Measurements from ENCODE around the gene POLR3E. TPM values are rescaled to one million over a fixed set of nuclear protein-coding genes. Genes with fewer than 3 reads are reported as not detected.
A peak's percentile ranks its signal among the peaks of the same experiment; 100 is the strongest.

Gene POLR3E
- total RNA-seq, 1 experiment from 2014 or later = 73.5 TPM

DNA sequence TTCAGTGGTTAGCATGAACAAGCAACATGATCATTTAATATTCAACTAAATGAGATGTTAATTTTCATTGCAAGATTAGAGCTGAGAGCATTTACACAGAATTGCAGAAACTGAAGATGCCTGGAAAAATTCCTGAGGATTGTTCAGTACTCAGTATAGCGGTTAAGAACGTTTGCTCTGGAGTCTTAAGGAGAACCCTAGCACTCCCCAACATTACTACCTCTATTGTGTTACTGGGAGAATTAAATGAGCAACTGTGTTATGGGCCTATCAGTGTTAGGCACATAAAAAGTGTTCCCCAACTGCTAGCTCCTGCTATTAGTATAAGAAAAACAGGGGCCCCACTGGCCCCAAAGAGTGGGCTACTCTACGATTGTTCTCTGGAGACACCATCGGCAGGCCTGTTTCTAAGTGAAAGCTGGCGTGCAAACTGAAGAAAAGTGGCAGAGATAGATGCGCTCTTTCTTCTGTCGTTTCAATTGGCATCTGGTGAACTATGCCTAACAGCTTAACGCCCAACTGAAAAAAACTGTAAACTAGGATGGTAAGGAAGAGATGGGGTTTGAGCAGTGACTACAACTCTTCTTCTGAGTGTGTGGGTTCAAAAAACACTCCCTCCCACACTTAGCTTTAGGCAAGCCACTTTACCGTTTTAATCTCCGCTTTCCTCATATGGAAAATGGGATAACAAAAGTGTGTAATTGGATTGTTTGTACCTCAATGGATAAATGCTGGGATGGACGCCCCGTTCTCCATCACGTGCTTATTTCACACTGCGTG, 75.9 kb downstream of the POLR3E start (continued):
- TF ChIP-seq, protein P1, sequence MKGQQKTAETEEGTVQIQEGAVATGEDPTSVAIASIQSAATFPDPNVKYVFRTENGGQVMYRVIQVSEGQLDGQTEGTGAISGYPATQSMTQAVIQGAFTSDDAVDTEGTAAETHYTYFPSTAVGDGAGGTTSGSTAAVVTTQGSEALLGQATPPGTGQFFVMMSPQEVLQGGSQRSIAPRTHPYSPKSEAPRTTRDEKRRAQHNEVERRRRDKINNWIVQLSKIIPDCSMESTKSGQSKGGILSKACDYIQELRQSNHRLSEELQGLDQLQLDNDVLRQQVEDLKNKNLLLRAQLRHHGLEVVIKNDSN (CRISPR knock-in tag; IDR thresholded peaks at IDR 0.05) = no peak
- TF ChIP-seq, protein P2, sequence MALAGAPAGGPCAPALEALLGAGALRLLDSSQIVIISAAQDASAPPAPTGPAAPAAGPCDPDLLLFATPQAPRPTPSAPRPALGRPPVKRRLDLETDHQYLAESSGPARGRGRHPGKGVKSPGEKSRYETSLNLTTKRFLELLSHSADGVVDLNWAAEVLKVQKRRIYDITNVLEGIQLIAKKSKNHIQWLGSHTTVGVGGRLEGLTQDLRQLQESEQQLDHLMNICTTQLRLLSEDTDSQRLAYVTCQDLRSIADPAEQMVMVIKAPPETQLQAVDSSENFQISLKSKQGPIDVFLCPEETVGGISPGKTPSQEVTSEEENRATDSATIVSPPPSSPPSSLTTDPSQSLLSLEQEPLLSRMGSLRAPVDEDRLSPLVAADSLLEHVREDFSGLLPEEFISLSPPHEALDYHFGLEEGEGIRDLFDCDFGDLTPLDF (CRISPR knock-in tag; IDR thresholded peaks at IDR 0.05) = no peak
- TF ChIP-seq ZNF416 (CRISPR knock-in tag; IDR thresholded peaks at IDR 0.05) (no peak), NR1H2 (CRISPR knock-in tag; IDR thresholded peaks at IDR 0.05) (no peak)

DNA sequence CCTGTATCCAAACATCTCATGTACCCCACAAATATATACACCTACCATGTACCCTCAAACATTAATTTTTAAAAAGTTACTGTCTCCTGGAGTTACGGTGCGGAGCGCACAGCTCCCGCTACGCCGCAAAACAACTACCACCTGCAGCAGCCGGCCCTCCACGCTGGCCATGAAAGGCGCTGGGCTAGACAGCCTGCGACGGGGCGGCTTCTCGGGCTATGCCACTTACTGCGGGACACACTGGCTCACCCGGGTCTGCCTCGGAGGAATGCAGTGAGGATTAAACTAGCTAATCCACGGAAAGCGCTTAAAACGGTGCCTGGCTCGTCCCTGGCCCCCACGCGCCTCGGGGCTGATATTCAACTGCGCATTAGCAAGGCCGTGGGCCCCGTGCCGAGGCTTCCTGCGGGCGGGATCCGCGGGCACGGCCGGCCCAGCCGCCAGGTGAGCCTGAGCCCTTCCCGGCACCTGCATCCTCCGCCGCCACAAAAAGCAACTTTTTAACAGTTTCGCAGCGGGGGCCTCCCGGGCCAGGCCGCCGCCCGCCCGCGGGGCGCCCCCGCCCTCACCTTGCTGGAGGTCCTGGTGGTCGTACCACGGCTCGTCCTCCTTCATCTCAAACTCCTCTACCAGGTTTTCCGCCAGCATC, 76.6 kb downstream of the POLR3E start:
- peak; percentile 1; the same call in 1 of the 2 replicates for ATAC-seq
- H3K36me3 Mint-ChIP-seq = peaks cover 7% of the 10 kb centered on the region
- CTCF ChIA-PET = interaction anchor here (0.6 to 1.1 kb wide), 3 partner anchors 55 to 1073 kb away, joined by 3 to 4 read pairs (median 3); no protein-coding TSS in a partner anchor
- no peaks in the 10 kb centered on the region for H3K9me3 Mint-ChIP-seq
- peak overlapping the region; percentile 24 for H3K27ac Mint-ChIP-seq
- DNase-seq (ENCODE audit: low spot score) = peak; percentile 42
- POLR2A ChIA-PET = no interaction called here
- H3K4me3 Mint-ChIP-seq = peak overlapping the region; percentile 90
- peaks cover 58% of the 10 kb centered on the region for H3K4me1 Mint-ChIP-seq
- peaks cover 16% of the 10 kb centered on the region for H3K27me3 Mint-ChIP-seq (ENCODE audit: low read depth)
- TF ChIP-seq ZNF671 (CRISPR knock-in tag; IDR thresholded peaks at IDR 0.05) (no peak), NR1H2 (CRISPR knock-in tag; IDR thresholded peaks at IDR 0.05) (no peak), OVOL2 (CRISPR knock-in tag; IDR thresholded peaks at IDR 0.05; ENCODE audit: borderline replicate concordance) (no peak), NFYB (CRISPR knock-in tag; conservative IDR thresholded peaks at IDR 0.05; ENCODE audit: low read depth) (no peak), KAT7 (CRISPR knock-in tag; IDR thresholded peaks at IDR 0.05; ENCODE audit: borderline replicate concordance) (peak; percentile 45; the same call in 1 of the 2 replicates), CBFB (CRISPR knock-in tag; IDR thresholded peaks at IDR 0.05; ENCODE audit: low read depth) (no peak), ZNF138 (CRISPR knock-in tag; conservative IDR thresholded peaks at IDR 0.05) (no peak), TP53 (CRISPR knock-in tag; IDR thresholded peaks at IDR 0.05) (no peak), GRHL2 (CRISPR knock-in tag; IDR thresholded peaks at IDR 0.05; ENCODE audit: insufficient replicate concordance, severe bottlenecking) (no peak), ZBTB21 (CRISPR knock-in tag; IDR thresholded peaks at IDR 0.05; ENCODE audit: borderline replicate concordance) (no peak)
- TF ChIP-seq, protein P3, sequence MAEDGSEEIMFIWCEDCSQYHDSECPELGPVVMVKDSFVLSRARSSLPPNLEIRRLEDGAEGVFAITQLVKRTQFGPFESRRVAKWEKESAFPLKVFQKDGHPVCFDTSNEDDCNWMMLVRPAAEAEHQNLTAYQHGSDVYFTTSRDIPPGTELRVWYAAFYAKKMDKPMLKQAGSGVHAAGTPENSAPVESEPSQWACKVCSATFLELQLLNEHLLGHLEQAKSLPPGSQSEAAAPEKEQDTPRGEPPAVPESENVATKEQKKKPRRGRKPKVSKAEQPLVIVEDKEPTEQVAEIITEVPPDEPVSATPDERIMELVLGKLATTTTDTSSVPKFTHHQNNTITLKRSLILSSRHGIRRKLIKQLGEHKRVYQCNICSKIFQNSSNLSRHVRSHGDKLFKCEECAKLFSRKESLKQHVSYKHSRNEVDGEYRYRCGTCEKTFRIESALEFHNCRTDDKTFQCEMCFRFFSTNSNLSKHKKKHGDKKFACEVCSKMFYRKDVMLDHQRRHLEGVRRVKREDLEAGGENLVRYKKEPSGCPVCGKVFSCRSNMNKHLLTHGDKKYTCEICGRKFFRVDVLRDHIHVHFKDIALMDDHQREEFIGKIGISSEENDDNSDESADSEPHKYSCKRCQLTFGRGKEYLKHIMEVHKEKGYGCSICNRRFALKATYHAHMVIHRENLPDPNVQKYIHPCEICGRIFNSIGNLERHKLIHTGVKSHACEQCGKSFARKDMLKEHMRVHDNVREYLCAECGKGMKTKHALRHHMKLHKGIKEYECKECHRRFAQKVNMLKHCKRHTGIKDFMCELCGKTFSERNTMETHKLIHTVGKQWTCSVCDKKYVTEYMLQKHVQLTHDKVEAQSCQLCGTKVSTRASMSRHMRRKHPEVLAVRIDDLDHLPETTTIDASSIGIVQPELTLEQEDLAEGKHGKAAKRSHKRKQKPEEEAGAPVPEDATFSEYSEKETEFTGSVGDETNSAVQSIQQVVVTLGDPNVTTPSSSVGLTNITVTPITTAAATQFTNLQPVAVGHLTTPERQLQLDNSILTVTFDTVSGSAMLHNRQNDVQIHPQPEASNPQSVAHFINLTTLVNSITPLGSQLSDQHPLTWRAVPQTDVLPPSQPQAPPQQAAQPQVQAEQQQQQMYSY (CRISPR knock-in tag; IDR thresholded peaks at IDR 0.05) = peak; percentile 51; the same call in 1 of the 2 replicates
- TF ChIP-seq, protein P4, sequence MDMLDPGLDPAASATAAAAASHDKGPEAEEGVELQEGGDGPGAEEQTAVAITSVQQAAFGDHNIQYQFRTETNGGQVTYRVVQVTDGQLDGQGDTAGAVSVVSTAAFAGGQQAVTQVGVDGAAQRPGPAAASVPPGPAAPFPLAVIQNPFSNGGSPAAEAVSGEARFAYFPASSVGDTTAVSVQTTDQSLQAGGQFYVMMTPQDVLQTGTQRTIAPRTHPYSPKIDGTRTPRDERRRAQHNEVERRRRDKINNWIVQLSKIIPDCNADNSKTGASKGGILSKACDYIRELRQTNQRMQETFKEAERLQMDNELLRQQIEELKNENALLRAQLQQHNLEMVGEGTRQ (CRISPR knock-in tag; IDR thresholded peaks at IDR 0.05) = 0 out of 2 replicates have a peak, but pooled peaks have one; percentile 9
- TF ChIP-seq, protein P5, sequence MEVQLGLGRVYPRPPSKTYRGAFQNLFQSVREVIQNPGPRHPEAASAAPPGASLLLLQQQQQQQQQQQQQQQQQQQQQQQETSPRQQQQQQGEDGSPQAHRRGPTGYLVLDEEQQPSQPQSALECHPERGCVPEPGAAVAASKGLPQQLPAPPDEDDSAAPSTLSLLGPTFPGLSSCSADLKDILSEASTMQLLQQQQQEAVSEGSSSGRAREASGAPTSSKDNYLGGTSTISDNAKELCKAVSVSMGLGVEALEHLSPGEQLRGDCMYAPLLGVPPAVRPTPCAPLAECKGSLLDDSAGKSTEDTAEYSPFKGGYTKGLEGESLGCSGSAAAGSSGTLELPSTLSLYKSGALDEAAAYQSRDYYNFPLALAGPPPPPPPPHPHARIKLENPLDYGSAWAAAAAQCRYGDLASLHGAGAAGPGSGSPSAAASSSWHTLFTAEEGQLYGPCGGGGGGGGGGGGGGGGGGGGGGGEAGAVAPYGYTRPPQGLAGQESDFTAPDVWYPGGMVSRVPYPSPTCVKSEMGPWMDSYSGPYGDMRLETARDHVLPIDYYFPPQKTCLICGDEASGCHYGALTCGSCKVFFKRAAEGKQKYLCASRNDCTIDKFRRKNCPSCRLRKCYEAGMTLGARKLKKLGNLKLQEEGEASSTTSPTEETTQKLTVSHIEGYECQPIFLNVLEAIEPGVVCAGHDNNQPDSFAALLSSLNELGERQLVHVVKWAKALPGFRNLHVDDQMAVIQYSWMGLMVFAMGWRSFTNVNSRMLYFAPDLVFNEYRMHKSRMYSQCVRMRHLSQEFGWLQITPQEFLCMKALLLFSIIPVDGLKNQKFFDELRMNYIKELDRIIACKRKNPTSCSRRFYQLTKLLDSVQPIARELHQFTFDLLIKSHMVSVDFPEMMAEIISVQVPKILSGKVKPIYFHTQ (CRISPR knock-in tag; IDR thresholded peaks at IDR 0.05) = no peak
- TF ChIP-seq, protein P6, sequence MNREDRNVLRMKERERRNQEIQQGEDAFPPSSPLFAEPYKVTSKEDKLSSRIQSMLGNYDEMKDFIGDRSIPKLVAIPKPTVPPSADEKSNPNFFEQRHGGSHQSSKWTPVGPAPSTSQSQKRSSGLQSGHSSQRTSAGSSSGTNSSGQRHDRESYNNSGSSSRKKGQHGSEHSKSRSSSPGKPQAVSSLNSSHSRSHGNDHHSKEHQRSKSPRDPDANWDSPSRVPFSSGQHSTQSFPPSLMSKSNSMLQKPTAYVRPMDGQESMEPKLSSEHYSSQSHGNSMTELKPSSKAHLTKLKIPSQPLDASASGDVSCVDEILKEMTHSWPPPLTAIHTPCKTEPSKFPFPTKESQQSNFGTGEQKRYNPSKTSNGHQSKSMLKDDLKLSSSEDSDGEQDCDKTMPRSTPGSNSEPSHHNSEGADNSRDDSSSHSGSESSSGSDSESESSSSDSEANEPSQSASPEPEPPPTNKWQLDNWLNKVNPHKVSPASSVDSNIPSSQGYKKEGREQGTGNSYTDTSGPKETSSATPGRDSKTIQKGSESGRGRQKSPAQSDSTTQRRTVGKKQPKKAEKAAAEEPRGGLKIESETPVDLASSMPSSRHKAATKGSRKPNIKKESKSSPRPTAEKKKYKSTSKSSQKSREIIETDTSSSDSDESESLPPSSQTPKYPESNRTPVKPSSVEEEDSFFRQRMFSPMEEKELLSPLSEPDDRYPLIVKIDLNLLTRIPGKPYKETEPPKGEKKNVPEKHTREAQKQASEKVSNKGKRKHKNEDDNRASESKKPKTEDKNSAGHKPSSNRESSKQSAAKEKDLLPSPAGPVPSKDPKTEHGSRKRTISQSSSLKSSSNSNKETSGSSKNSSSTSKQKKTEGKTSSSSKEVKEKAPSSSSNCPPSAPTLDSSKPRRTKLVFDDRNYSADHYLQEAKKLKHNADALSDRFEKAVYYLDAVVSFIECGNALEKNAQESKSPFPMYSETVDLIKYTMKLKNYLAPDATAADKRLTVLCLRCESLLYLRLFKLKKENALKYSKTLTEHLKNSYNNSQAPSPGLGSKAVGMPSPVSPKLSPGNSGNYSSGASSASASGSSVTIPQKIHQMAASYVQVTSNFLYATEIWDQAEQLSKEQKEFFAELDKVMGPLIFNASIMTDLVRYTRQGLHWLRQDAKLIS (CRISPR knock-in tag; IDR thresholded peaks at IDR 0.05; ENCODE audit: borderline replicate concordance) = no peak
- TF ChIP-seq, protein P7, sequence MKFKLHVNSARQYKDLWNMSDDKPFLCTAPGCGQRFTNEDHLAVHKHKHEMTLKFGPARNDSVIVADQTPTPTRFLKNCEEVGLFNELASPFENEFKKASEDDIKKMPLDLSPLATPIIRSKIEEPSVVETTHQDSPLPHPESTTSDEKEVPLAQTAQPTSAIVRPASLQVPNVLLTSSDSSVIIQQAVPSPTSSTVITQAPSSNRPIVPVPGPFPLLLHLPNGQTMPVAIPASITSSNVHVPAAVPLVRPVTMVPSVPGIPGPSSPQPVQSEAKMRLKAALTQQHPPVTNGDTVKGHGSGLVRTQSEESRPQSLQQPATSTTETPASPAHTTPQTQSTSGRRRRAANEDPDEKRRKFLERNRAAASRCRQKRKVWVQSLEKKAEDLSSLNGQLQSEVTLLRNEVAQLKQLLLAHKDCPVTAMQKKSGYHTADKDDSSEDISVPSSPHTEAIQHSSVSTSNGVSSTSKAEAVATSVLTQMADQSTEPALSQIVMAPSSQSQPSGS (CRISPR knock-in tag; IDR thresholded peaks at IDR 0.05; ENCODE audit: borderline replicate concordance, low read depth) = no peak

Data from WTC11 (cell line).